ENCODE measurements around the gene TOP3B.

Gene TOP3B

DNA sequence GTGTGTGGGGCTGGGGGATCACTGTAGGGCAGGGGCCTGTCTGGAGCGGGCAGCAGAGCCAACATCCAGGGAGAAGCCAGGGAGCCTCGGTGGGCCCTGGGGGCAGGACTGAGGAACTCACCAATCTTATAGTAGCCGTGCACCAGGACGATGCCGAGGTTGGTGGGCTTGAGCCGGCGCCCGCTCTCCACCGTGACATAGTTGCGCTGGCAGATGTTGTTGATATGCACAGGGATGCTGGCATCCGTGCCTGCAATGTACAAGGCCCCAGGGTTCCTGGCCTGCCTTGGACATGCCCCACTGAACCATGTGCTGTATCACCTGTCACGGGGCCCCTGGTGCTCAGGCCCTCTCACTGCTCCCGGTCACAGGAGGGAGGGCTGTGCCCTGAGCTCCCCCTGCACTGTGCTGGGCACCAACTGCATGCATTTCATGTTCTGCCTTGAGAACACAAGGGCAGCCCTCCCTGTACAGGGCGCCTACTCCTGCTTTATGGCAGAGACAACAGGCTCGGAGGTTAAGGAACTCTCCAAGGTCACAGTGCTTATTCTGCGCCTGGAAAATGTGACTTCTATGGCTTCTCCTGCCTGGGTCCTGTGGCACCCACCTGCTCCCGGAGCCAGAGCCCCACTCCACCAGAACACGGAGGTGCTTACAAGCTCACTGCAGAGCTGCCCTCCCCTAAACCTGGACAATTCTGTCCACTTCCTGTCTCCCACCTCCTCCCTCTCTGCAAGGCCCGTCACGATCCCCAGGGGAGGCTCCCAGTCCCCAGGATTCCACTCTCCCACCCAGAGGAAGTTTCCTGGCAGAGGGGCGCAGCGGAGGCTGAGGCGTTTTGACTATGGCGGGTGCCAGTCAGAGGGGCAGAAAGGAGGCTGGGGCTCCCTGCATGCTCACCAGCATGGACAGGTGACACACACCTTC lies 22.1 kb downstream of the TOP3B start:
- no peak for DNase-seq

DNA sequence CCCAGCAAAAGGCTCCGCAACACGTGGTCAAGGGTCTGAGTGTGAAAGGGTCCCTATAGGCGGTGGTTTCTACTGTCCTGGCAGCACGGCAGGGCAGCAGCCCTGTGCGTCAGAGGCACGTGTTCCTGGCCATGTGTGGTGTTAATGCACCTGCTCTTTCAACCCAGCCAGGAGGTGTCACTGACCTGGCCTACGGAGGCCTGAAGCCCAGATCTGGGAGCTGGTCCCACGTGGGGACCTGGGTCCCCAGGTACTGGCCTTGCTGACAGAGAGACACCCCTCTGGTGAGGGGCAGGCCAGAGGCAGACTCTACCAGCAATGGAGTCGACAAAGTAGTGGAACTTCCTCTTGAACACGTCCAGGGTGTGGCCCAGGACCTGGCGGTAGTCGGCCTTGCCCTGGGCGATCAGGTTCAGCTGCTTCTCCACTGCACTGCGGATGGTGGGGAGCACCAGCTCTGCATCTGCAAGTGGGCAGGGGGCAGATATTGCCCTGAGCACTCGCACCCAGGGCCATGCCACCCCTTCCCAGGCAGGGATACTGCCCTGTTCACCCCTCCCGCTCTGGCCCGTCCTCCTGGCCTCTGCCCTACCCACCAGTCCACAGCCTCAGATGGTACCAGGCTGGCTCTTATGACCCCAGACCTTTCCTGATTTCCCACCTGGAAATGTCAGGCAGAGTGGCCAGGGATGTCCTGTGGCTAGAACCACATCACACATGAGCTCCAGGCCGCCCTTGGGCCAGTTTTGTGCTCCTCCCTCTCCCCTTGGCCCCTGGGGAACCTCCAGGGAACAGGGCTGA lies 23.1 kb downstream of the TOP3B start:
- DNase-seq, result no peak

DNA sequence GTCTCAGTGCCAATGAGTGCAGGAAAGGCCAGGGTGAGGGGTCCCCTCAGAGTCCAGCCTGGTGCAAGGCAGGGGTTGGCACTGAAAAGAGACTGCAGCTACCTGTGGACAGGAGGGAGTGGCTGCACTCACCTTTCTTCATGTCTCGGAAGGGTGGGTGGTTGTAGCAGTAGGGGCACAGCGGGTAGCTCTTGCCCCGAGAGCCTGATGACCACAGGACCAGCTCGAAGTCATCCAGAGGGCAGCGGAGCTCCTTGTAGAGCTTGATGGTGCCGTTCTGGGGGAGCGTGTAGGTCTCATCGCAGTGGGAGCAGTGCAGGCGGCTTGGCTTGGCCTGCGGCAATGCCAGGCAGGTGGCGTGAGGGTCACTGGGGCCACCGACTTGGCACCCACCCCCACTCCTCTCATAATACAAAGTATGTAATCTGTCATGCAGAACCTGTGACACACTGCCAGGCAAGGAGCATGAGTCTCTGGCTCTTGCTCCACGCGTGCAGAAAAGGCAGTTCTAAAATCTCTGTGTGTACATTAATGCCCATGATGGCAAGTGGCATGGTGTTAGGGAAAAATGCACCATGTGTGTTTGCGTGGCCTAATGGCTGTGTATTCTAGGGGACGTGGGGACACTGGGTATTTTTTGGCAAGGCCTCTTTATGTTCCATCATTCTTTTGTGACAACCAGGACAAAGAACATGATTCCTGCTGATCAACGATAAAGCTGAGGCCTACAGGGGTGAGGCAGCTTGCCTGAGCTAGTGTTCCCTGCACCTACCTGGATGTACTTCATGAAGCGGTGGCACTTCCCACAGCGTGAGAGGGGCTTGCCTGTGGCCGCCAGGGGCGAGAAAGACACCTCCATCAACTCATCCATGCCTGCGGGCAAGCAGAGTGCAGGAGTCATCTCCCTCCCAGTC lies 24.0 kb downstream of the TOP3B start:
- DNase-seq, result no peak

- peak; percentile 94 for DNase-seq
Measured at GRCh38 chr22:21952586-21953571, 29.7 kb downstream of the TOP3B start, which contains the start of gene PPM1F. TSS of gene PPM1F (minus strand) at chr22:21952848. CDS start at chr22:21946048, 6,800 bp downstream.

DNA sequence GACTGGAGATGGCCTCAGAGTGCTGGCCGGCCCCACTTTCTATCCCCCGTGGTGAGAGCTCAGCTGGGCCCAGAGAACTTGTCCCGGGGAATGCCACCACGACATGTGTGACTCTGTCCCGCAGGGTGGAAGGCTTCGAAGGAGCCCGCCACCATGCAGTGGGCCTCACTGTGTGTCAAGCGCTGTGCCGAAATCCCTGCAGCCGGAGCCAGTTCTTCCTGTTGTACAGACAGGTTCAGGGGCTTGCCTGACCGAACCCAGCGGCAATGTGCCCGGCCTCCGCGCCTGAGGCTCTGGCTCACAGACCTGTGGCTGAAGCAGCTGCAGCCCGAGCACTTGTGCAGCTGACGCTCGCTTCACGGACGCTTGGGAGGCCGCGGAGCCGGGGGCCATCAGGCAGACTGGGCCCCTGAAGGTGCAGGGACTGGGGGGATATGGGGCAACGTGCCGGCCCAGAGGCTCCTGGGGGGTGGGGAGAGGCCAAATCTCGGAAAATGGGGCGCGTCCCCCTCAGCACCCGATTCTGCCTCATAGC lies 30.6 kb downstream of the TOP3B start:
- DNase-seq, result peak; percentile 12

DNA sequence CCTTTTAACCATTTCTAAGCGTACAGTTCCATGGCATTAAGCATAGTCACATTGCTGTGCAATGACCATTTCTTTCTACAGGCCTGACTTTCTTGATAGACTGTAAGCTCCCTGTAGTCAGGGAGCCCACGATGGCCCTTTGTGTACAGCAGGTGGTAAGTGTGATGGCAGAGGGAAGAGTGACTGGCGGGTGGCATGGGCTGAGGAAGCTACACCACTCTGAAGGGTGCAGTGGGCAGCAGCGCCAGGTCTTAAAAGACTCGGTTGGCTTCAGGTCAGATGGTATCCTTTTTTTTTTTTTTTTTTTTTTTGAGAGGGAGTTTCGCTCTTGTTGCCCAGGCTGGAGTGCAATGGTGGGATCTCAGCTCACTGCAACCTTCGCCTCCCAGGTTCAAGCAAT lies 31.5 kb downstream of the TOP3B start:
- no peak for DNase-seq

- no peak for DNase-seq
Measured at GRCh38 chr22:21949948-21950347, 32.6 kb downstream of the TOP3B start.

GRCh38 chr22:21949569-21949918 lies 33.0 kb downstream of the TOP3B start:
- no peak for DNase-seq

DNA sequence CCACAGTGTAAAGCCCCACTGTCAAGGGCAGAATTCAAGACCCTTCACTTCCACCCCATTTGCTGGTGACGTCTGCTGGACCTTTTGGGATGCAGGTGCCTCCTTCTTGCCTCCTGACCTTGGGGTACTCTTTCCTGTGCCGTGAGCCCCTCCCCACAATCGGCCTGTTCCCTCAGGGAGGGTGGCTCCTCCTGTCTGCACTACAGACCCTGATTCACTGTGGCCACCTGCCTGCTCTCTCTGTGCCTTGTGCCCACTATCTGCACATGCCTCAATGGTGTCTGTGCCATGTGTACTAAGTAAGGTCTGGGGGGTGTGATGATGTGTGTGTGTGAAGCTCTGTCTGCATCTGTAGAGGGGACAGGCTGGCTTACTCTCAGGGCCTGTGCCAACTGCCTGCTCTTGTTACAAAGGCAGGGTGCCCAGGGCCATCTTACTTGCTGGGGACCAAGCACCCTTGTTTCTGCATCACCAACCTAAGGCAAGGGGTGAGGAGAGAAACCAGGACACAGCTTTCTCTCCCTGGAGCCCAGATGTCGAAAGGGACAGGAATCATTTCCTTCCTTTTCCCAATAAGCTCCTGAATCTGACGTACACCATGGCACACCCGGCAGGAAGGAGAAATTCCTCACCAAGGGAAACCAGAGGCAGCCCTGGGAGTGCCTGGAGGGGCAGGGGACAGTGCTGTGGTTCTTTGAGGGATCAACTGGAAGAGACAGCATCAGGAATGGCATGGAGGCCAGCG lies 33.6 kb downstream of the TOP3B start:
- no peak for DNase-seq

GRCh38 chr22:21948390-21948789 lies 34.2 kb downstream of the TOP3B start:
- DNase-seq, result no peak

DNA sequence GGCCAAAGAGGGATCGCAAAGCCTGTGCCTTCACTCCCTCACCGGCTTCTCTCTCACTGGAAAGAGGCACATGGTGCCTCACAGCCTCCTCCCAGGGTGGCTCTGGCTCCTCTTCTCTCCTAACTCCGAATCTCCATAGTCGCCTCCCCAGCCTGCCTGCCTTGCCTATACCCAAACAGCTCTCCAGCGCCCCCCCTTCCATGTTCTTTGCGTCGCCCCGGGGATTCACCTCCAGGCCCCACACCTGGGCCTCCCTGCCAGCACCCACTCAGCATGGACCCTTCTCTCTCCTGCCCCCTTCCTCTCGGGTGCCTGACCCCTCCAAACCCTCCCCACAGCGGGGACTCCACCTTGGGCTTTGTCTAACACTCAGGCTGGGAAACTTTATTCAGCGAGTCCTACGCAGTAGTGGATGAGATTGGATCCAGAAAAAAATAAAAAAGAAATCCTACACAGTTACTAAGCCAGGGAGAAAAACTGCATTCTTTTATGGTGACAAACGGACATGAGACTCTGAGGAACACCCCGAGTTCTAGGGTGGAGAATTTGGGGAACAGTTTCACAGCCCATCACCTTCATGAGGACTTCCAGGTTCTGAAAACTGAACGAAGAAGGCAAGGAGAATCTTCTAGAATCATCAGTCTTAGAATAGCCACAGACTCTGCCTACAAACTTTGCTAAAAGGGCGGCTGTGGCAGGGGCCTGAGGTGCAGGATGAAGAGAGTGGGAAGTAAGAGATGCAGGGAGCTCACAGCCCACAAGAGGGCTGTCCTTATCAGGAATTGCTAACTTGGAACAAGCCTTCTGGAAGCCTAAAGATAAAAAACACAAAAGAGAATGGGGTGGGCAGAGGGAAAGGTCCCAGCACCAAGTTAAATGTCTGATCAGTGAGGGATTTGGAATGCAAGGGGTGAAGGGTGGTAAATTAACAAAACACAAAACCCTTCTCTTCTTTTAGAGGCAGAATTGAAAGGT lies 35.3 kb downstream of the TOP3B start:
- no peak for DNase-seq

DNA sequence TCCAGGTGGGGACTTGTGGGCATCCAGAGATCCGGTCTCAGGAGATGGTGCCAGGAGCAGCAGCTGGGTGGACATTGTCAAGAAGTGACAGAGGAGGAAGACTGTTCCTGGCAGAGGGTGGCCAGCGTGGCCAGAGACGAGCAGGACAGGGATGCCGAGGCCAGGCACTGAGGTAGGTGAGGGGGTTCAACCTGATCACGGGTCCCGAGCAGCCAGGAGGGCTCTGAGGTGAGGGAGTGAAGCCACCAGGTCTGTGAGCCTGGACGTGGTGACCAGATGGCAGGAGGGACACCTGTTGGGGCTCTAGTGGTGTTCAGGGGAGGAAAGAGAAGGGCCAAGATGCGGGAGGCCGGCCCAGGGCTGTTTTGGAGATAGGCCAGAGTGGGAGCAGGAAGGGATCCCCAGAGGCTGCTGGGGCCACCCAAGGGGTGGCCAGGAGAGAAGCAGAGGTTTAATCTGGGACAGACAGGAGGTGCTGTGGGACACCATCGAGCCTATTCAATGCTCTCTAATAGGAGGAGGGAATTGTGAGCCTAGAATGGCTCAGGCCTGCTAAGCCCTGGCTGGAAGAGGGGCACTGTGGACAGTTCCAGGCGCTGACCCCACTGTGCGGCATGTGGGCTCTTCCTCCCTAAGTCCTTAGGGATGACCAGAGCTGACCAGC lies 36.2 kb downstream of the TOP3B start:
- DNase-seq, result no peak

GRCh38 chr22:21945453-21946261 lies 36.9 kb downstream of the TOP3B start:
- no peak for DNase-seq

DNA sequence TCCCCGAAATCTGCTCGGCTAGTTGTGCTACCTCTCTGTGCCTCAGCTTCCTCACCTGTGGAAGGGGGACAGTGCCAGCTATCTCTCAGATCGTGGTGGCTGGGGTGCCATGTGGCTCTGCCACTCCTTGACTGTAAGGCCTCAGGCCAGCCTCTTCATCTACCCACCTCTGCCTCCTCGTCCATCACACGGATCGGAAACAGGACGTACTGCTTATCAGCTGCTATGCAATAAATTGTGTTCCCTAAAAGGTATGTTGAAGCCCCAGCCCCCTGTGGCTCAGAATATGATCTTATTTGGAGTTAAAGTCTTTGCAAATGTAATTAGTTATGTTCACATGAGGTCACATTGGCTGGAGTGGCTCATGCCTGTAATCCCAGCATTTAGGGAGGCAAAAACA lies 37.7 kb downstream of the TOP3B start:
- DNase-seq, result no peak

DNA sequence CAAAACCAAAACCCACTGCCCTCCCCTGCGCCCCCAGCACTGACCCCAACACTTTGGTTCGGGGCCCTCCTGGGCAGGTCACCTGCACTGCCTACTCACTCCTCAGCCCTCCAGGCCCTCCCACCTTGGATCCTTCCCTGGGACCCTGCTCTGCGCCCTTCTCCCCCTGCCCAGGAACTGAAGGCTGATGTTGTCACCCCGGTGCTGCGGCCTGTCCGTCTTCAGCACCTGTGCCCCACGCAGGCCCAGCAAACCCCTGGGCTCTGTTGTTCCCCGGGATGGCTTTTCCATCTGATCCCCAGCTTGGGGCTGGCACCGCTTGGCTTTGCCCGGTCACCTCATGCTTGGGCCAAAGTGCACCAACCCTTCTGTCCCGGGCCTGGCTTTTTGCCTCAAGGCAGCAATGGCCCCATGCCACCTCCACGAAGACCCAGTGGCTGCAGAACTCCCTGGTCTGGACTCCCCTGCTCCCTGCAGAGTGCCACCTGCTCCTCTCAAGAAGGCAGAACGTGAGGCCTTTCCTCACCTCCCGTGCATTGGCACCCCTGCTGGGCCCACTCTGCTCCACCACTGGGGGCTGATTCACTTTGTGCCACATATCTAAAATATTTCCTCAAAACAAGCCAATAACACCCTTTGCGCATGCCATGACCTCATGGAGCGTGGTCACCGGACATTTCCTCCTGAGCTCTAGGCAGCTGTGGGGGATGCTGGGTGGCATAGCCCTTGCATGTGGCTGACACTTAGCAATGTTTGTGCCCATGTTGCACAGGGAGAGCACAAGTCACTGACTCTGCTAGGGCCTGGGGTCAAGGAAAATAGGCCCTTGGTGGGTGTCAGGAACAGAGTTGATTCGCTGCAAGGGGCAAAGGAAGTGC lies 38.8 kb downstream of the TOP3B start:
- DNase-seq, result no peak

GRCh38 chr22:21942407-21943343 lies 39.9 kb downstream of the TOP3B start:
- peak; percentile 50 for DNase-seq
